Body of pancreas (tissue), 4 donors: ENCODE measurements around the gene NKTR.

ENCODE experiments used
- CTCF ChIP-seq, 7 experiments: fragments of 450-650 bp in 4 of 7; fragments of 200-600 bp in 3 of 7; sonication (generic) in 3 of 7; IDR thresholded peaks; one replicate each; pipeline ENCODE4 v1.5.1; 2016 to 2019; ENCODE audit warnings: antibody characterized with exemption in 7 of 7
- POLR2A ChIP-seq, 3 donors: fragments of 450-650 bp; IDR thresholded peaks; one replicate each; pipeline ENCODE4 v1.6.1; 2016; ENCODE audit warnings: antibody characterized with exemption in 3 of 3, mild to moderate bottlenecking in 2 of 3

DNA sequence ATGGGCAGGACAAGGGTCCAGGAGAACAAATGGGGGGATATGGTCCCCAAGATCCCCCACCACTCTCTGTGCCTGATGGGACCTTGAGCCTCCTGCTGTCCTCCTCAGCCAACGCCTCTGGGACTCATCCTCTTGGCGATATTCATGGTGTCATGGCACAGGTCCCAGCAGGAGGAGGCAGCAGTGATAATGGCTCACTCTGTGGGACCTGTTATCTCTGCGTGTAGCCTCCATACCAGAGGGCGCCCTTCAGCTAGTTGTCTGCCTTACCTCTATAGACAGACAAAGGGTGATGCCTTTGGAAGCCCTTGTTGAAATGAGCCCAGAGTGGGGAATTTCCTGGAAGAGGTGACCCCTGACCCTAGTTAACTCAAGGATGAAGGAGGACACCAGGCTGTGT lies 60.4 kb downstream of the NKTR start:
- no peak for TF ChIP-seq CTCF (IDR thresholded peaks at IDR 0.05)
- TF ChIP-seq POLR2A (IDR thresholded peaks at IDR 0.05): no peak
